GM12873 (cell line): ENCODE data around the gene FBXL7.

ENCODE experiments used
- CTCF ChIP-seq: IDR thresholded peaks from 2 replicates; pipeline ENCODE4 v1.5.1; 2012; ENCODE audit warnings: low read depth, mild to moderate bottlenecking, moderate library complexity, low read length, control low read depth; ENCODE audit not compliant: insufficient read depth; ENCODE audit errors: missing control alignments

The FBXL7 gene

GRCh38 chr5:15977851-15978250 is 477.9 kb downstream of the FBXL7 start:
- TF ChIP-seq CTCF = no peak

GRCh38 chr5:15980835-15981234 is 480.9 kb downstream of the FBXL7 start:
- TF ChIP-seq CTCF = no peak

- TF ChIP-seq CTCF = no peak
Observed at GRCh38 chr5:15983392-15983791, 483.4 kb downstream of the FBXL7 start.
